ENCODE measurements around the gene RIPOR3. TPM values are rescaled to one million over a fixed set of nuclear protein-coding genes. Genes with fewer than 3 reads are reported as not detected.
"Not testable (repeated sequence)": the region's sequence is repeated elsewhere in the genome, so short reads cannot be mapped to it uniquely, and the experiment has no call there.

RIPOR3 gene
- polyA plus RNA-seq, 1 donor, result 9.3 TPM

DNA sequence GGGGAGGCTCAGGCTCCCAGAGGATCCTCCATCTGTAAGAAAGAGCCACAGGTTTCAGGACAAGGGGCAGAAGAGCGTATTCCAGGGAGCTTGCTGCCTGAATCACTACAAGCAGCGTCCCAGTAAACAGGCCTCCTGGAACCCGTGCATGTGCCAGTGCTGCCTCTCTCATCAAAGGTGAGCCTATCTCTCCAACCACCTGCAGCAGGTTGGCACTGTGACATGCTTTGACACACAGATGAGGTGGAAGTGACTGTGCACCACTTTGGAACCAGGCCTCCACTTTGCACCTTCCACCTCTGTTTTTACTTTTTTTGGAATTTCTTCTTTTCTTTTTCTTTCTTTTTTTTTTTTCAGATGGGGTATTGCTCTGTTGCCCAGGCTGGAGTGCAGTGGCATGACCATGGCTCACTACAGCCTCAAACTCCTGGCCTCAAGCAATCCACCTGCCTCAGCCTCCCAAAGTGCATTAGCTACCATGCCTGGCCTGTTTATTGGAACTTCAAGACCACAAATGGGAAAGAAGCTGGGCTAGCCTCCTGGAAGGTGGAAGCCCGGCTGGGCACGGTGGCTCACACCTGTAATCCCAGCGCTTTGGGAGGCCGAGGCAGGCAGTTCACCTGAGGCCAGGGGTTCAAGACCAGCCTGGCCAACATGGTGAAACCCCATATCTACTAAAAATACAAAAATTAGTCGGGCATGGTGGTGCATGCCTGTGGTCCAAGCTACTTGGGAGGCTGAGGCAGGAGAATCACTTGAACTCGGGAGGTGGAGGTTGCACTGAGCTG lies 12.5 kb upstream of the RIPOR3 start:
- not testable (repeated sequence) for H3K27me3 ChIP-seq (ENCODE audit: control insufficient read depth, insufficient read depth, low read length); H3K4me1 ChIP-seq (ENCODE audit: control insufficient read depth, insufficient read depth, low read length); H3K36me3 ChIP-seq (ENCODE audit: control insufficient read depth, insufficient read depth, low read length); H3K9me3 ChIP-seq (ENCODE audit: control insufficient read depth, low read depth, low read length); H3K27ac ChIP-seq (ENCODE audit: low read length); DNase-seq; H3K4me3 ChIP-seq (ENCODE audit: low read length)
- no CpG with 5 or more reads among the region's 9 CpGs for WGBS (ENCODE audit: insufficient coverage, low lambda C conversion rate)

DNA sequence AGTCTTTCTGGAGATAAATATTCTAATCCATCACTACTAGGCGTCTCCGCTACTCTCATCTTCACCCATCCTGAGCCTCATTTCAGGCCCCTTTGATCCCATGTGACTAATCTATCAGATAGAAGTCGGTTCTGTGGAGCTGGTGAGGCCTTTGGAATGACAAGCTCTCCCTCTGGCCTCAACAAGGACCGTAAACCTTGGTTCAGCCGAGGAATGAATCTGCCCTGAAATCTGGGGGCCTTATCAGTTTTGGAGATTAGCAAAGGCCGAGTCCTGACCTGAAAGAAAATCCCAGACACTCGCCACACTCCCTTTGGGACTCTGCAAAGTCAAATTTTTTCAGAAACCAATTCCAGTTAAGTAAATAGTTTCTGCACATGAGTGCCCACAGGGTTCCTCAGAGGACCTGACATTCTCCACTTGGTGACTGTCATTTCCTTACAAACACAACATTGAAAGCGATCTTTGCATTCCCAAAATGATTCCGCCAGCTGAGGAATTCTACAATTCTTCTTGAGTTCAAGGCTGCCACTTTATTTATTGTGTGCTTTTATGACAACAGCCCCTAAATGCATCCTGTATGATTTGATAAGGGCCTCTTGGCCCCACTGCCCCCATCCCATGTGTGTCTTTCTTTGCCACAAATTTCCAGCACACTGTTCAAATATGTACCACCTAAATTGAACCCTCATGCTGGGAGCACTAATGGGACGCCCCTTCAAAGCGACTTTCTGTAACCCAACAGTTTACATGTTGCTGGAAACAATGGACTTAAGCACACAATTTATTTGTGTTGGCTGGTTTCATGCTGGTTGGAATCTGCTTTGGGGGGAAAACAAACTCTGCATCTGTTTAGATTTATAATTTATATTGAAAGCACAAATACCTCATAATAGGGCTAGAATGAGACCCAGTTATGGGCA lies 10.0 kb upstream of the RIPOR3 start:
- no peak overlapping the region for H3K27ac ChIP-seq (ENCODE audit: low read length)
- H3K27me3 ChIP-seq (ENCODE audit: control insufficient read depth, insufficient read depth, low read length), result no peaks in the 10 kb centered on the region
- no peaks in the 10 kb centered on the region for H3K9me3 ChIP-seq (ENCODE audit: control insufficient read depth, low read depth, low read length)
- DNase-seq, result no peak
- H3K4me1 ChIP-seq (ENCODE audit: control insufficient read depth, insufficient read depth, low read length), result no peaks in the 10 kb centered on the region
- no CpG with 5 or more reads among the region's 11 CpGs for whole genome bisulfite sequencing (ENCODE audit: insufficient coverage, low lambda C conversion rate)
- H3K4me3 ChIP-seq (ENCODE audit: low read length), result no peak overlapping the region
- H3K36me3 ChIP-seq (ENCODE audit: control insufficient read depth, insufficient read depth, low read length), result no peaks in the 10 kb centered on the region

DNA sequence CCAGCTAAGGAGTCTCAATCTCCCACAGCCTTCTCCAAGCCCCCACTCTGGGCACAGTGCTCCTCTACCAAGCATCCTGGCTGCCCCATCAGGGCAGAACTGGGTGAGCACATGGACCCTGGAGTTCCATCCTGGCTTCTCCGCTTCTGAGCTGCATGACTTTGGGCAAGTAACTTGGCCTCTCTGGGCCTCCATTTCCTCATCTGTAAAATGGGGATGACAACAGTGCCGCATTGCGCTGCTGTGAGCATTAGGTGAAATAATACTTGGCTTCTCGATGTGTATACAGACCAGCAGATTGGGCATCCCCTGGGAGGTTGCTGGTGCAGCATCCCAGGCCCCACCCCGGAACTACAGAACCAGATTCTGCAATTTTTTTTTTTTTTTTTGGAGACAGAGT lies 8.3 kb upstream of the RIPOR3 start:
- Histone ChIP-seq H3K36me3 (ENCODE audit: control insufficient read depth, insufficient read depth, low read length) (no peaks in the 10 kb centered on the region), H3K4me3 (ENCODE audit: low read length) (no peak overlapping the region), H3K27me3 (ENCODE audit: control insufficient read depth, insufficient read depth, low read length) (no peaks in the 10 kb centered on the region), H3K9me3 (ENCODE audit: control insufficient read depth, low read depth, low read length) (no peaks in the 10 kb centered on the region), H3K4me1 (ENCODE audit: control insufficient read depth, insufficient read depth, low read length) (no peaks in the 10 kb centered on the region), H3K27ac (ENCODE audit: low read length) (no peak overlapping the region)
- WGBS (ENCODE audit: insufficient coverage, low lambda C conversion rate), result no CpG with 5 or more reads among the region's 5 CpGs
- no peak for DNase-seq

DNA sequence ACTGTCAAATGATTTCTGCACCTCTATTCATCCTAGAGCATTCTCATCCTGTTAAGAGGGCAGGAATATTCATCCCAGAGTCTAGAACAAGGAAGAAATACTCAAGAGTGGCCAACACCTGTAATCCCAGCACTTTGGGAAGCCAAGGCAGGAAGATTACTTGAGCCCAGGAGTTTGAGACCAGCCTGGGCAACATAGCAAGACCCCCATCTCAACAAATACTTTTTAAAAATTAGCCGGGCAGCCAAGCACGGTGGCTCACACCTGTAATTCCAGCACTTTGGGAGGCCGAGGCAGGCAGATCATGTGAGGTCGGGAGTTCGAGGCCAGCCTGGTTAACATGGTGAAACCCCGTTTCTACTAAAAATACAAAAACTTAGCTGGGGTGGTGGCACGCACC lies 6.9 kb upstream of the RIPOR3 start:
- H3K4me3 ChIP-seq (ENCODE audit: low read length); H3K36me3 ChIP-seq (ENCODE audit: control insufficient read depth, insufficient read depth, low read length); H3K4me1 ChIP-seq (ENCODE audit: control insufficient read depth, insufficient read depth, low read length); DNase-seq; H3K9me3 ChIP-seq (ENCODE audit: control insufficient read depth, low read depth, low read length); H3K27me3 ChIP-seq (ENCODE audit: control insufficient read depth, insufficient read depth, low read length); H3K27ac ChIP-seq (ENCODE audit: low read length): not testable (repeated sequence)
- no CpG with 5 or more reads among the region's 7 CpGs for WGBS (ENCODE audit: insufficient coverage, low lambda C conversion rate)

DNA sequence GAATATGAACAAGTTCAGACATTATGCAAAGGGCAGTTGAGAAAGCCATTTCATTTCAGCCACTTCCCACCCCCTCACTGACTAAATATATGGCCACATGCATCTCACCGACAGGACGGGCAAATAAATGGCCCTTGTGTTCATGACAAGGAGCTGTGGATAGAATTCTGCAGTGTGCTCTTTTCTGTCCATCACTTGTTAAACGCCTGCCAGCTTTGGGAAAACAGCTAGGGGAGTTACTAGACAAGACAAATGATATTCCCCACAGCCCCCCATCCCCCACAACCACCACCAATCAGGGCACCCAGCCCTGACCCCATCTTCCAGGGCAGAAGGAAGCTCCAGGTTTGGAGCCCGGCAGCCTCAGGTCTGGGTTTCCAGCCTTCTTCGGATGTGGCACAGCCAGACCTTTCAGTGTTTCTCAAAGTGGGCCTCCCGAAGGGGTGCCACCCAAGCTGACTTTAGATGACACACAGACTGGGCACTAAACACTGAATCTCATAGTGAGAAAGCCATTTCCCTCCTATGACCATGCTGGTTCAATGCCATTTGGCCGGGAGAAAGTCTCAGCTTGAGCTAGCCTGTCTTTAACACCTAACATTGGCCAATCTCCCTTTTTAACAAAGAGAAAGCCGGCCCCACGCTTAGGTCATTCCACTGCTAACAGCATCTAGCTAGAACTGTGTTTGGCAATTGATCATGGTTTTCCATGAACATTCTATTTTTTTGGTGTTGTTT lies 4.0 kb upstream of the RIPOR3 start:
- 80% methylated on average over 1 of the region's 9 CpGs for WGBS (ENCODE audit: insufficient coverage, low lambda C conversion rate)
- Histone ChIP-seq H3K27ac (ENCODE audit: low read length) (no peak overlapping the region), H3K4me1 (ENCODE audit: control insufficient read depth, insufficient read depth, low read length) (peaks cover 13% of the 10 kb centered on the region), H3K36me3 (ENCODE audit: control insufficient read depth, insufficient read depth, low read length) (no peaks in the 10 kb centered on the region), H3K27me3 (ENCODE audit: control insufficient read depth, insufficient read depth, low read length) (peaks cover 21% of the 10 kb centered on the region), H3K9me3 (ENCODE audit: control insufficient read depth, low read depth, low read length) (no peaks in the 10 kb centered on the region), H3K4me3 (ENCODE audit: low read length) (no peak overlapping the region)
- no peak for DNase-seq

DNA sequence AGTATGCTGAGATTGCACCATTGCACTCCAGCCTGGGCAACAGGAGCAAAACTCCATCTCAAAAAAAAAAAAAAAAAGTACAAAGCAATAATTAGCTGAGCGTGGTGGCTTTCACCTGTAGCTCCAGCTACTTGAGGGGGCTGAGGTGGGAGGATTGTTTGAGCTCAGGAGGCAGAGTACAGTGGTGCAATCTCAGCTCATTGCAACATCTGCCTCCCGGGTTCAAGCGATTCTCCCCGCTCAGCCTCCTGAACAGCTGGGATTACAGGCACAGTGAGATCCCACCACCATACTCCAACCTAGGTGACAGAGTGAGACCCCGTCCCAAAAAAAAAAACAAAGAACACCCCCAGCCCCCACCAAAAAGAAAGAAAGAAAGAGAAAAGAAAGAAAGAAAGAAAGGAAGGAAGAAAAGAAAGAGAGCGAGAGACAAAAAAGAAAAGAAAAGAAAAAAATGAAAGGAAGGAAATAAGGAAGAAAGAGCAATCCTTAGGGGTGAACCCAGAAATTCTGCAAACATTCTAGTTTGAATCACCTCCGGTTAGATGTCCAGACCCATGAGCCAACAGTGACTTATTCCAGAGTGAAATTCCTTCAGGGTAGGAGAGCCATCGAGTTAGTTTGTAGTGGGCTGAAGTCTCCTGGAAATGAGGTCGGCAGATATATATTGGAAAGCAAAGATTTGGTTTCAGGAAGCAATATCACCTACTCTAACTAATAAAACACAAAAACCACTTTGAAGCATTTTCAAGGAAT lies 3.2 kb upstream of the RIPOR3 start:
- peaks cover 21% of the 10 kb centered on the region for H3K4me1 ChIP-seq (ENCODE audit: control insufficient read depth, insufficient read depth, low read length)
- no peak overlapping the region for H3K4me3 ChIP-seq (ENCODE audit: low read length)
- H3K27ac ChIP-seq (ENCODE audit: low read length), result no peak overlapping the region
- H3K36me3 ChIP-seq (ENCODE audit: control insufficient read depth, insufficient read depth, low read length), result no peaks in the 10 kb centered on the region
- peaks cover 24% of the 10 kb centered on the region for H3K27me3 ChIP-seq (ENCODE audit: control insufficient read depth, insufficient read depth, low read length)
- H3K9me3 ChIP-seq (ENCODE audit: control insufficient read depth, low read depth, low read length), result no peaks in the 10 kb centered on the region
- DNase-seq, result no peak
- WGBS (ENCODE audit: insufficient coverage, low lambda C conversion rate), result 95% methylated on average over 2 of the region's 9 CpGs

DNA sequence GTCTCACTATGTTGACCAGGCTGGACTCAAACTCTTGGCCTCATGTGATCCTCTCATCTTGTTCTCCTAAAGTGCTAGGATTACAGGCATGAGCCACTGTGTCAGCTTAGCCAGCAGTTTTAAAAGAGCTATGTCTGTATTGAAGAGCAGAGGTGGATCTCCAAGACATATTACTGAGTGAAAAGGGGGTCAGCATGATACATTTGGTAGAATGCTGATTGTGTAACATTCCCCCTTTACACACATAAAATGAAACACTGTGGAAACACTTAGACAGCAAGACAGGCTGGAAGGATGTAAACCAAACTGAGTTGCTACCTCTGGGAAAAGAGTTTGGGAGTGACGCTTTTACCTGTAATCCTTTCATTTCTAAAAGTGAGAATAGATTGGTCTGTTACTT lies 1.7 kb upstream of the RIPOR3 start:
- Histone ChIP-seq H3K27ac (ENCODE audit: low read length) (no peak overlapping the region), H3K4me1 (ENCODE audit: control insufficient read depth, insufficient read depth, low read length) (peaks cover 22% of the 10 kb centered on the region), H3K27me3 (ENCODE audit: control insufficient read depth, insufficient read depth, low read length) (peaks cover 25% of the 10 kb centered on the region), H3K36me3 (ENCODE audit: control insufficient read depth, insufficient read depth, low read length) (no peaks in the 10 kb centered on the region), H3K4me3 (ENCODE audit: low read length) (no peak overlapping the region), H3K9me3 (ENCODE audit: control insufficient read depth, low read depth, low read length) (no peaks in the 10 kb centered on the region)
- WGBS (ENCODE audit: insufficient coverage, low lambda C conversion rate), result no CpG with 5 or more reads among the region's 1 CpG
- no peak for DNase-seq

DNA sequence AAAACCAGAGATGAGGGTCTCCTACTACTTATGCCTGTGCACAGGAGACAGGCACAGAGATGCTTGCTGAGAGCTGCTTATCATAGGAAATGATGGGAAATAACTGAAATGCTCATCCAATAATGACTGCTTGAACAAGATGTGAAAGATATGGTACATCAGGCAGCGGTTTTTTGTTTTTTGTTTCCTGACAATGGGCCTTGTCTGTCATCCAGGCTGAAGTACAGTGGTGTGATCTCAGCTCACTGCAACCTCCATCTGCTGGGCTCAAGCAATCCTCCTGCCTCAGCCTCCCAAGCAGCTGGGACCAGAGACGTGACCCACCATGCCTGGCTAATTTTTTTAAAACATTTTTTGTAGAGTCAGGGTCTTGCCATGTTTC lies 1.2 kb upstream of the RIPOR3 start:
- no peak overlapping the region for H3K4me3 ChIP-seq (ENCODE audit: low read length)
- no peaks in the 10 kb centered on the region for H3K36me3 ChIP-seq (ENCODE audit: control insufficient read depth, insufficient read depth, low read length)
- H3K9me3 ChIP-seq (ENCODE audit: control insufficient read depth, low read depth, low read length), result no peaks in the 10 kb centered on the region
- peaks cover 25% of the 10 kb centered on the region for H3K27me3 ChIP-seq (ENCODE audit: control insufficient read depth, insufficient read depth, low read length)
- H3K4me1 ChIP-seq (ENCODE audit: control insufficient read depth, insufficient read depth, low read length), result peaks cover 22% of the 10 kb centered on the region
- WGBS (ENCODE audit: insufficient coverage, low lambda C conversion rate), result no CpG with 5 or more reads among the region's 2 CpGs
- no peak for DNase-seq
- no peak overlapping the region for H3K27ac ChIP-seq (ENCODE audit: low read length)

DNA sequence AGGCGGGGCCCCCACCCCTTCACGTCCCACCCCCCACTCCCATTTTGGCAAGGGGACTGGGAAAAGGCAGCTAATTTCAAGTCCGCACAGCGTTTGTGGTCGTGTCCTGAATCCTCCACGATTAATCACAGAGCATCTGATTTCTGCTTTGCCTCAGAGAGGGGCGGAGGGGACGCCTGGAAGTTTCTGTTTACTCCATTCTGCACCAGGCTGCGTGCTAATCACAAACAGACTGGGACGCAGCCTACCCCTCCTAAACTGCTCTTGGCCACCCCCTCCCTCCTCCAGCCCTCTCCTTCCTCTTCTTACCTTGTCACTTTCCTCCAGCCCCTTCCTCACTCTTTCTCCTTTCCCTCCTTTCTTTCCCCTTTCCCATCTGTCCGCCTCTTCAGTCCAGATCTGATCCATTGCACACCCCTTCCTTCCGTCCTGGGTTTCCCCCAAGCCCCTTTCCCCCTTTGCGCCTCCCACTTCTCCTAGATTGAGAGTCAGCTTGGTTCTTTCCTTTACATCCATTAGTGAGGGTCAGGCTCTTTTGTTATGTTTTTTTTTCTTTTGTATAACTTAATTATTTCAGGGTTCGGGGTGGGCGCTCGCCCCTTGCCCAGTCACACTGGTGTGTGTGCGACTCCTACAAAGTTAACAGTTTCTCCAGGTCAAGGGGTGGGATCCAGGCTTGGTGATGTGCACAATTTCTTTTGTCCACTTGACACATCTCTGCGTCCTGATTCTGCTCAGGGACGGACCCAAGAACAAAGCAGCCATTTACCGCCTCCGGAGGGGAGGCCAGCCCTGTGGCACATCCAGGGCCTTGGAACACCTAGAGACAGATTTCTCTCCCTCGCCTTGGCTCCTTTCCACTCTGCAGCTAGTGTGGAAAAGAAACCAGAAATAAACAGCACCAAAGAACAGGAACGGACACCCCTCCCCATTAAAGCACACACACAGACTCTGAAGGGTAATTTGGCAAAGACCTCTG lies 520 bp upstream of the RIPOR3 start:
- WGBS (ENCODE audit: insufficient coverage, low lambda C conversion rate), result 40% methylated on average over 1 of the region's 23 CpGs
- no peaks in the 10 kb centered on the region for H3K36me3 ChIP-seq (ENCODE audit: control insufficient read depth, insufficient read depth, low read length)
- peak in 1 of 2 donors; percentile 24 for DNase-seq

More for the DNA sequence above, 520 bp upstream of the RIPOR3 start:
- peaks cover 25% of the 10 kb centered on the region for H3K27me3 ChIP-seq (ENCODE audit: control insufficient read depth, insufficient read depth, low read length)
- no peaks in the 10 kb centered on the region for H3K9me3 ChIP-seq (ENCODE audit: control insufficient read depth, low read depth, low read length)
- peak overlapping the region; percentile 53 for H3K27ac ChIP-seq (ENCODE audit: low read length)
- H3K4me3 ChIP-seq (ENCODE audit: low read length), result peak overlapping the region; percentile 52
- H3K4me1 ChIP-seq (ENCODE audit: control insufficient read depth, insufficient read depth, low read length), result peaks cover 22% of the 10 kb centered on the region

Data from large intestine (tissue), 3 donors.